HUES6 (cell line): Measurements from ENCODE around the gene NOL6.
"Not testable (repeated sequence)": the region's sequence is repeated elsewhere in the genome, so short reads cannot be mapped to it uniquely, and the experiment has no call there.

Experiments
- H3K27ac ChIP-seq: 2 replicates; pipeline ENCODE4 v1.7.0; 2013; ENCODE audit warnings: low read depth, mild to moderate bottlenecking, low read length, inconsistent platforms
- H3K27me3 ChIP-seq: 2 replicates; pipeline ENCODE4 v1.6.1; 2013; ENCODE audit warnings: low read length; ENCODE audit not compliant: control insufficient read depth, insufficient read depth
- H3K36me3 ChIP-seq: 2 replicates; pipeline ENCODE4 v1.6.1; 2013; ENCODE audit warnings: low read length; ENCODE audit not compliant: control insufficient read depth, insufficient read depth
- H3K4me1 ChIP-seq: 2 replicates; pipeline ENCODE4 v1.6.1; 2013; ENCODE audit warnings: low read length; ENCODE audit not compliant: control insufficient read depth, insufficient read depth
- H3K4me3 ChIP-seq: 2 replicates; pipeline ENCODE4 v1.5.1; 2013; ENCODE audit warnings: low read depth, low read length
- H3K9ac ChIP-seq: one replicate; pipeline ENCODE4 v1.6.1; 2013; ENCODE audit warnings: mild to moderate bottlenecking, low read length
- H3K9me3 ChIP-seq: 2 replicates; pipeline ENCODE4 v1.6.1; 2013; ENCODE audit warnings: low read depth, low read length; ENCODE audit not compliant: control insufficient read depth, insufficient read depth

The NOL6 gene

GRCh38 chr9:33506626-33507370 lies 33.1 kb upstream of the NOL6 start:
- H3K4me3 ChIP-seq, result no peak overlapping the region
- H3K36me3 ChIP-seq, result no peaks in the 10 kb centered on the region
- no peaks in the 10 kb centered on the region for H3K4me1 ChIP-seq
- no peak overlapping the region for H3K9ac ChIP-seq
- H3K27ac ChIP-seq, result no peak overlapping the region
- H3K9me3 ChIP-seq, result no peaks in the 10 kb centered on the region
- H3K27me3 ChIP-seq, result no peaks in the 10 kb centered on the region

GRCh38 chr9:33498387-33498786 lies 24.7 kb upstream of the NOL6 start:
- Histone ChIP-seq H3K36me3 (no peaks in the 10 kb centered on the region), H3K4me1 (no peaks in the 10 kb centered on the region), H3K27ac (no peak overlapping the region), H3K27me3 (no peaks in the 10 kb centered on the region), H3K9me3 (no peaks in the 10 kb centered on the region), H3K4me3 (no peak overlapping the region), H3K9ac (no peak overlapping the region)

GRCh38 chr9:33493819-33494218 lies 20.1 kb upstream of the NOL6 start:
- H3K27ac ChIP-seq, H3K4me1 ChIP-seq, H3K27me3 ChIP-seq, H3K9me3 ChIP-seq, H3K4me3 ChIP-seq, H3K36me3 ChIP-seq, H3K9ac ChIP-seq: not testable (repeated sequence)

- H3K27ac ChIP-seq, result no peak overlapping the region
- H3K9me3 ChIP-seq, result no peaks in the 10 kb centered on the region
- H3K4me1 ChIP-seq, result no peaks in the 10 kb centered on the region
- no peak overlapping the region for H3K9ac ChIP-seq
- no peaks in the 10 kb centered on the region for H3K36me3 ChIP-seq
- no peaks in the 10 kb centered on the region for H3K27me3 ChIP-seq
- no peak overlapping the region for H3K4me3 ChIP-seq
Observed at GRCh38 chr9:33489066-33489465, 15.3 kb upstream of the NOL6 start.

- H3K4me1 ChIP-seq, result not testable (repeated sequence)
Observed at GRCh38 chr9:33485312-33485711, 11.6 kb upstream of the NOL6 start.

GRCh38 chr9:33480976-33481375 lies 7.3 kb upstream of the NOL6 start:
- Histone ChIP-seq H3K4me1 (no peaks in the 10 kb centered on the region), H3K9me3 (no peaks in the 10 kb centered on the region), H3K9ac (no peak overlapping the region), H3K27ac (no peak overlapping the region), H3K4me3 (no peak overlapping the region), H3K27me3 (no peaks in the 10 kb centered on the region), H3K36me3 (no peaks in the 10 kb centered on the region)

More at GRCh38 chr9:33485312-33485711, 11.6 kb upstream of the NOL6 start:
- not testable (repeated sequence) for H3K27me3 ChIP-seq, H3K9ac ChIP-seq, H3K27ac ChIP-seq, H3K36me3 ChIP-seq, H3K4me3 ChIP-seq, H3K9me3 ChIP-seq

- no peak overlapping the region for H3K9ac ChIP-seq
- H3K36me3 ChIP-seq, result no peaks in the 10 kb centered on the region
- H3K9me3 ChIP-seq, result no peaks in the 10 kb centered on the region
- no peaks in the 10 kb centered on the region for H3K4me1 ChIP-seq
- H3K4me3 ChIP-seq, result no peak overlapping the region
- no peak overlapping the region for H3K27ac ChIP-seq
- H3K27me3 ChIP-seq, result no peaks in the 10 kb centered on the region
Observed at GRCh38 chr9:33480106-33480505, 6.4 kb upstream of the NOL6 start.

- Histone ChIP-seq H3K9ac (no peak overlapping the region), H3K27ac (no peak overlapping the region), H3K36me3 (peaks cover 9% of the 10 kb centered on the region), H3K4me3 (no peak overlapping the region), H3K4me1 (no peaks in the 10 kb centered on the region), H3K27me3 (no peaks in the 10 kb centered on the region), H3K9me3 (no peaks in the 10 kb centered on the region)
Observed at GRCh38 chr9:33476503-33476902, 2.8 kb upstream of the NOL6 start.

- Histone ChIP-seq H3K4me3 (no peak overlapping the region), H3K4me1 (no peaks in the 10 kb centered on the region), H3K9me3 (no peaks in the 10 kb centered on the region), H3K36me3 (peaks cover 18% of the 10 kb centered on the region), H3K9ac (no peak overlapping the region), H3K27me3 (no peaks in the 10 kb centered on the region), H3K27ac (no peak overlapping the region)
Observed at GRCh38 chr9:33475357-33475756, 1.6 kb upstream of the NOL6 start.

- Histone ChIP-seq H3K4me3 (peak overlapping the region; percentile 87), H3K27me3 (no peaks in the 10 kb centered on the region), H3K36me3 (peaks cover 40% of the 10 kb centered on the region), H3K9ac (peak overlapping the region; percentile 87), H3K4me1 (no peaks in the 10 kb centered on the region), H3K9me3 (no peaks in the 10 kb centered on the region), H3K27ac (peak overlapping the region; percentile 12; the same call in 1 of the 2 replicates)
Observed at GRCh38 chr9:33472881-33473615, 676 bp downstream of the NOL6 start.

- H3K9ac ChIP-seq, result no peak overlapping the region
- H3K4me3 ChIP-seq, result peak overlapping the region; percentile 87
- no peak overlapping the region for H3K27ac ChIP-seq
Observed at GRCh38 chr9:33472171-33472880, 1.4 kb downstream of the NOL6 start.

More at GRCh38 chr9:33472171-33472880, 1.4 kb downstream of the NOL6 start:
- no peaks in the 10 kb centered on the region for H3K9me3 ChIP-seq
- no peaks in the 10 kb centered on the region for H3K4me1 ChIP-seq
- no peaks in the 10 kb centered on the region for H3K27me3 ChIP-seq
- H3K36me3 ChIP-seq, result peaks cover 47% of the 10 kb centered on the region
